Measurements from ENCODE around the gene TTK.
"Not testable (repeated sequence)": the region's sequence is repeated elsewhere in the genome, so short reads cannot be mapped to it uniquely, and the experiment has no call there.

The TTK gene

GRCh38 chr6:80028589-80028988, 24.1 kb downstream of the TTK start:
- Histone ChIP-seq H3K27ac (ENCODE audit: low read depth, low read length, poor library complexity, severe bottlenecking) (no peak overlapping the region), H3K4me2 (ENCODE audit: low read length) (no peak overlapping the region), H3K9ac (ENCODE audit: low read length) (no peak overlapping the region), H2AFZ (ENCODE audit: low read length) (no peak overlapping the region), H3K4me1 (ENCODE audit: insufficient read depth, low read length, severe bottlenecking) (no peaks in the 10 kb centered on the region), H4K20me1 (ENCODE audit: insufficient read depth, low read length) (no peaks in the 10 kb centered on the region), H3K79me2 (ENCODE audit: insufficient read depth, low read length) (no peaks in the 10 kb centered on the region), H3F3A (ENCODE audit: insufficient read depth, low read length) (no peaks in the 10 kb centered on the region), H3K9me2 (ENCODE audit: low read depth, low read length) (no peaks in the 10 kb centered on the region), H3K9me3 (ENCODE audit: low read length) (no peaks in the 10 kb centered on the region), H3K36me3 (ENCODE audit: insufficient read depth, low read length) (peaks cover 87% of the 10 kb centered on the region), H3K4me3 (ENCODE audit: low read depth, low read length, poor library complexity, severe bottlenecking) (no peak overlapping the region), H3K27me3 (ENCODE audit: insufficient read depth, low read length) (no peaks in the 10 kb centered on the region)
- TF ChIP-seq EZH2 (IDR thresholded peaks at IDR 0.05; ENCODE audit: borderline replicate concordance, low read length) (no peak), CTCF (IDR thresholded peaks at IDR 0.05; ENCODE audit: low read length) (no peak)

GRCh38 chr6:80029470-80029869, 25.0 kb downstream of the TTK start:
- Histone ChIP-seq H3K36me3 (ENCODE audit: insufficient read depth, low read length) (peaks cover 85% of the 10 kb centered on the region), H2AFZ (ENCODE audit: low read length) (no peak overlapping the region), H3F3A (ENCODE audit: insufficient read depth, low read length) (no peaks in the 10 kb centered on the region)

GRCh38 chr6:80048220-80048619, 43.8 kb downstream of the TTK start:
- H3F3A ChIP-seq (ENCODE audit: insufficient read depth, low read length); H4K20me1 ChIP-seq (ENCODE audit: insufficient read depth, low read length); H3K9me2 ChIP-seq (ENCODE audit: low read depth, low read length); H3K4me2 ChIP-seq (ENCODE audit: low read length); H3K9ac ChIP-seq (ENCODE audit: low read length); H3K79me2 ChIP-seq (ENCODE audit: insufficient read depth, low read length); H3K27me3 ChIP-seq (ENCODE audit: insufficient read depth, low read length); H3K4me1 ChIP-seq (ENCODE audit: insufficient read depth, low read length, severe bottlenecking); H2AFZ ChIP-seq (ENCODE audit: low read length); H3K27ac ChIP-seq (ENCODE audit: low read depth, low read length, poor library complexity, severe bottlenecking); H3K4me3 ChIP-seq (ENCODE audit: low read depth, low read length, poor library complexity, severe bottlenecking); H3K36me3 ChIP-seq (ENCODE audit: insufficient read depth, low read length); H3K9me3 ChIP-seq (ENCODE audit: low read length): not testable (repeated sequence)

More at GRCh38 chr6:80029470-80029869, 25.0 kb downstream of the TTK start:
- Histone ChIP-seq H3K4me2 (ENCODE audit: low read length) (no peak overlapping the region), H3K27ac (ENCODE audit: low read depth, low read length, poor library complexity, severe bottlenecking) (no peak overlapping the region), H3K79me2 (ENCODE audit: insufficient read depth, low read length) (no peaks in the 10 kb centered on the region), H3K9me3 (ENCODE audit: low read length) (no peaks in the 10 kb centered on the region), H3K4me3 (ENCODE audit: low read depth, low read length, poor library complexity, severe bottlenecking) (no peak overlapping the region), H4K20me1 (ENCODE audit: insufficient read depth, low read length) (no peaks in the 10 kb centered on the region), H3K27me3 (ENCODE audit: insufficient read depth, low read length) (no peaks in the 10 kb centered on the region), H3K9ac (ENCODE audit: low read length) (no peak overlapping the region), H3K9me2 (ENCODE audit: low read depth, low read length) (no peaks in the 10 kb centered on the region), H3K4me1 (ENCODE audit: insufficient read depth, low read length, severe bottlenecking) (no peaks in the 10 kb centered on the region)
- TF ChIP-seq CTCF (IDR thresholded peaks at IDR 0.05; ENCODE audit: low read length), result no peak
- no peak for TF ChIP-seq EZH2 (IDR thresholded peaks at IDR 0.05; ENCODE audit: borderline replicate concordance, low read length)

GRCh38 chr6:80060774-80061173, 56.3 kb downstream of the TTK start:
- H3K4me1 ChIP-seq (ENCODE audit: insufficient read depth, low read length, severe bottlenecking), result no peaks in the 10 kb centered on the region
- TF ChIP-seq EZH2 (IDR thresholded peaks at IDR 0.05; ENCODE audit: borderline replicate concordance, low read length), result no peak
- no peak for TF ChIP-seq CTCF (IDR thresholded peaks at IDR 0.05; ENCODE audit: low read length)
- H3K36me3 ChIP-seq (ENCODE audit: insufficient read depth, low read length), result no peaks in the 10 kb centered on the region
- no peaks in the 10 kb centered on the region for H4K20me1 ChIP-seq (ENCODE audit: insufficient read depth, low read length)
- no peak overlapping the region for H2AFZ ChIP-seq (ENCODE audit: low read length)
- no peaks in the 10 kb centered on the region for H3K27me3 ChIP-seq (ENCODE audit: insufficient read depth, low read length)
- no peaks in the 10 kb centered on the region for H3K9me2 ChIP-seq (ENCODE audit: low read depth, low read length)
- no peak overlapping the region for H3K27ac ChIP-seq (ENCODE audit: low read depth, low read length, poor library complexity, severe bottlenecking)
- H3K9ac ChIP-seq (ENCODE audit: low read length), result no peak overlapping the region
- H3F3A ChIP-seq (ENCODE audit: insufficient read depth, low read length), result no peaks in the 10 kb centered on the region
- no peaks in the 10 kb centered on the region for H3K79me2 ChIP-seq (ENCODE audit: insufficient read depth, low read length)
- H3K4me3 ChIP-seq (ENCODE audit: low read depth, low read length, poor library complexity, severe bottlenecking), result no peak overlapping the region
- H3K9me3 ChIP-seq (ENCODE audit: low read length), result no peaks in the 10 kb centered on the region
- no peak overlapping the region for H3K4me2 ChIP-seq (ENCODE audit: low read length)

- not testable (repeated sequence) for H3K9me2 ChIP-seq (ENCODE audit: low read depth, low read length); H3F3A ChIP-seq (ENCODE audit: insufficient read depth, low read length); H3K27ac ChIP-seq (ENCODE audit: low read depth, low read length, poor library complexity, severe bottlenecking); H3K36me3 ChIP-seq (ENCODE audit: insufficient read depth, low read length); H3K4me2 ChIP-seq (ENCODE audit: low read length); H3K9ac ChIP-seq (ENCODE audit: low read length); H3K9me3 ChIP-seq (ENCODE audit: low read length); H3K27me3 ChIP-seq (ENCODE audit: insufficient read depth, low read length); H4K20me1 ChIP-seq (ENCODE audit: insufficient read depth, low read length); H3K4me1 ChIP-seq (ENCODE audit: insufficient read depth, low read length, severe bottlenecking); H3K4me3 ChIP-seq (ENCODE audit: low read depth, low read length, poor library complexity, severe bottlenecking); H3K79me2 ChIP-seq (ENCODE audit: insufficient read depth, low read length); H2AFZ ChIP-seq (ENCODE audit: low read length)
Measured at GRCh38 chr6:80068146-80068545, 63.7 kb downstream of the TTK start.

- H3K79me2 ChIP-seq (ENCODE audit: insufficient read depth, low read length); H3K27ac ChIP-seq (ENCODE audit: low read depth, low read length, poor library complexity, severe bottlenecking); H3K9me3 ChIP-seq (ENCODE audit: low read length); H3F3A ChIP-seq (ENCODE audit: insufficient read depth, low read length); H4K20me1 ChIP-seq (ENCODE audit: insufficient read depth, low read length); H3K27me3 ChIP-seq (ENCODE audit: insufficient read depth, low read length); H3K36me3 ChIP-seq (ENCODE audit: insufficient read depth, low read length); H3K4me1 ChIP-seq (ENCODE audit: insufficient read depth, low read length, severe bottlenecking); H3K4me2 ChIP-seq (ENCODE audit: low read length); H3K9me2 ChIP-seq (ENCODE audit: low read depth, low read length); H2AFZ ChIP-seq (ENCODE audit: low read length); H3K4me3 ChIP-seq (ENCODE audit: low read depth, low read length, poor library complexity, severe bottlenecking); H3K9ac ChIP-seq (ENCODE audit: low read length): not testable (repeated sequence)
Measured at GRCh38 chr6:80070431-80070830, 66.0 kb downstream of the TTK start.
